MCF 10A (cell line): ENCODE results near the gene PRKAB1. TPM values are rescaled to one million over a fixed set of nuclear protein-coding genes. Genes with fewer than 3 reads are reported as not detected.

Experiments
- BruUV-seq: library from RNA; stranded (reverse); fragments of 400-500 nt; replicated peaks from 2 replicates; lab custom pipeline; 2021; lab: Mats Ljungman, UMichigan
- CTCF ChIA-PET: fragments of 300-600 bp; sonication (Branson Sonifier 250); formaldehyde crosslinking; extraction: SDS; loops from one replicate; lab custom pipeline; 2021; ENCODE audit warnings: antibody characterized with exemption, inconsistent platforms; lab: Yijun Ruan, JAX
- POLR2A ChIA-PET: fragments of 300-600, 350-650 bp; sonication (Branson Sonifier 250); formaldehyde crosslinking; extraction: SDS; loops from one replicate; lab custom pipeline; 2020; ENCODE audit warnings: antibody characterized with exemption, inconsistent platforms; lab: Yijun Ruan, JAX
- DNase-seq: peaks from one replicate; pipeline ENCODE4 v3.0.0-alpha.2; 2018; ENCODE audit not compliant: unreplicated experiment
- H3K27ac Mint-ChIP-seq: one replicate; pipeline ENCODE4 v1.8.0; 2022; ENCODE audit warnings: mild to moderate bottlenecking, low read depth, mixed read lengths; ENCODE audit not compliant: unreplicated experiment
- H3K27me3 Mint-ChIP-seq: one replicate; pipeline ENCODE4 v1.8.0; 2022; ENCODE audit warnings: mixed read lengths; ENCODE audit not compliant: insufficient read depth, unreplicated experiment
- H3K36me3 Mint-ChIP-seq: one replicate; pipeline ENCODE4 v1.8.0; 2022; ENCODE audit warnings: mild to moderate bottlenecking, moderate library complexity, mixed read lengths; ENCODE audit not compliant: insufficient read depth, unreplicated experiment
- H3K4me1 Mint-ChIP-seq: one replicate; pipeline ENCODE4 v1.8.0; 2022; ENCODE audit warnings: mixed read lengths; ENCODE audit not compliant: insufficient read depth, unreplicated experiment
- H3K4me3 Mint-ChIP-seq: one replicate; pipeline ENCODE4 v1.8.0; 2022; ENCODE audit warnings: mild to moderate bottlenecking, moderate library complexity, mixed read lengths; ENCODE audit not compliant: unreplicated experiment
- H3K9me3 Mint-ChIP-seq: one replicate; pipeline ENCODE4 v1.8.0; 2022; ENCODE audit warnings: mixed read lengths; ENCODE audit not compliant: unreplicated experiment
- intact Hi-C: fragments of 100-400 bp; cut with micrococcal nuclease; formaldehyde crosslinking; loops from 2 replicates; pipeline ENCODE4 v1.14.1; 2022
- microRNA-seq: library from miRNA; unstranded; fragments of <30 nt; microRNA quantifications from one replicate; pipeline ENCODE4 v1.2.0, GENCODE V29; 2022
- total RNA-seq: library from RNA; stranded (reverse); gene quantifications from 2 replicates; pipeline ENCODE4 v1.2.3, GENCODE V29; 2022
- TF ChIP-seq, protein P1 (sequence below): fragments of 200-600 bp; IDR thresholded peaks from one replicate; pipeline ENCODE4 v1.8.0; 2022; ENCODE audit warnings: antibody characterized with exemption, mild to moderate bottlenecking; ENCODE audit not compliant: unreplicated experiment

PRKAB1 gene
- total RNA-seq, 1 experiment from 2014 or later: 27.2 TPM

DNA sequence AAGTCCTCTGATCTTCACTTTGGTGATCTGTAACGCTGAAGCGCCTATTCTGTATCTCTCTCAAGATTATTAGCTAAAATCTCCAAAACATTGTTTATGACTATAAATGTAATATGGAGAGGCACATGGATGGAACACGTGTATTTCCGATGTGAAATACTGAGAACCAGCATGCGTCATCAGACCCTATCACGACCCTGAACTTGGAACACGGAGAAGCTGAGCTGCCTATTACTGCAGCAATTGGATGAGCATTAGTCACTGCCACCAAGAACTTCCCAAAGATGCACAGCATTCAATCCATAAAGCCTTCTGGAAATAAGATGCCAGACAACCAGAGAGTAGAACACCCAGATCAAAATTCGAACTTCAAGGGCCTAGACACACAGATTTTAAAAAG, 61.9 kb downstream of the PRKAB1 start:
- ChIA-PET CTCF (no interaction called here), POLR2A (no interaction called here)
- Mint-ChIP-seq H3K27me3 (no peaks in the 10 kb centered on the region), H3K4me3 (no peak overlapping the region), H3K9me3 (no peaks in the 10 kb centered on the region), H3K27ac (no peak overlapping the region), H3K4me1 (no peaks in the 10 kb centered on the region), H3K36me3 (peaks cover 24% of the 10 kb centered on the region)
- no TSS peak for BruUV-seq
- DNase-seq: no peak
- intact Hi-C loops: no loop called here
- TF ChIP-seq, protein P1, sequence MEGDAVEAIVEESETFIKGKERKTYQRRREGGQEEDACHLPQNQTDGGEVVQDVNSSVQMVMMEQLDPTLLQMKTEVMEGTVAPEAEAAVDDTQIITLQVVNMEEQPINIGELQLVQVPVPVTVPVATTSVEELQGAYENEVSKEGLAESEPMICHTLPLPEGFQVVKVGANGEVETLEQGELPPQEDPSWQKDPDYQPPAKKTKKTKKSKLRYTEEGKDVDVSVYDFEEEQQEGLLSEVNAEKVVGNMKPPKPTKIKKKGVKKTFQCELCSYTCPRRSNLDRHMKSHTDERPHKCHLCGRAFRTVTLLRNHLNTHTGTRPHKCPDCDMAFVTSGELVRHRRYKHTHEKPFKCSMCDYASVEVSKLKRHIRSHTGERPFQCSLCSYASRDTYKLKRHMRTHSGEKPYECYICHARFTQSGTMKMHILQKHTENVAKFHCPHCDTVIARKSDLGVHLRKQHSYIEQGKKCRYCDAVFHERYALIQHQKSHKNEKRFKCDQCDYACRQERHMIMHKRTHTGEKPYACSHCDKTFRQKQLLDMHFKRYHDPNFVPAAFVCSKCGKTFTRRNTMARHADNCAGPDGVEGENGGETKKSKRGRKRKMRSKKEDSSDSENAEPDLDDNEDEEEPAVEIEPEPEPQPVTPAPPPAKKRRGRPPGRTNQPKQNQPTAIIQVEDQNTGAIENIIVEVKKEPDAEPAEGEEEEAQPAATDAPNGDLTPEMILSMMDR: no peak

DNA sequence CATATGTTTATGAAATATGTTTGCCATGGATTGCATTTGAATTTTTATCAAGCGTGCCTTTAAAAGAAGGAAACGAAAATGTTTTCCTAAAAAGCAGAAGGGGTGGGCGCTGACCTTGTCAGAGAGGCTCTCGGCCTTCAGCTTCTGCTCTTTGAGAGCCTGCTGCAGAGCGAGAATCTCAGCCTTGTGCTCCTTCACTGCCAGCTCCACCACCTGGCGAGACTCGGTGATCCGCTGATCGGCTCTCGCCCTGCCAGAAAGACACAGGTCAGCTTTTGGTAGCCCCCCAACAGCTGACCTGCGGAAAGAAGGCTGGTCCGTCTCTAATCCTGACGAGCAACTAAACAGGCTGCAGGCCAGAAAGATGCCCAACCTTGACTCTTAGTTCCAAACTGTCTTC, 62.4 kb downstream of the PRKAB1 start:
- no peak overlapping the region for H3K4me3 Mint-ChIP-seq
- POLR2A ChIA-PET: no interaction called here

More for the DNA sequence above, 62.4 kb downstream of the PRKAB1 start:
- BruUV-seq: no TSS peak
- DNase-seq: no peak
- H3K27ac Mint-ChIP-seq: no peak overlapping the region
- no peaks in the 10 kb centered on the region for H3K4me1 Mint-ChIP-seq
- H3K9me3 Mint-ChIP-seq: no peaks in the 10 kb centered on the region
- H3K36me3 Mint-ChIP-seq: peaks cover 24% of the 10 kb centered on the region
- TF ChIP-seq, protein P1: no peak
- no peaks in the 10 kb centered on the region for H3K27me3 Mint-ChIP-seq
- intact Hi-C loops: no loop called here
- CTCF ChIA-PET: no interaction called here

Small RNA genes within 50 kb of the gene (microRNA-seq; reads per million reads assigned to microRNA genes)
- not detected for gene MIR1178

Other genes starting within 250 kb of the PRKAB1 start
- not detected in 2 replicates for gene TMEM233, start 74.4 kb upstream of the PRKAB1 start, total RNA-seq
- 22.8 and 25.0 TPM in 2 replicates for gene CIT, start 209.2 kb downstream of the PRKAB1 start, total RNA-seq